GM12892 (cell line): ENCODE measurements around the gene CST4.

Source experiments
- POLR2A ChIP-seq: IDR thresholded peaks from 2 replicates; pipeline ENCODE4 v1.6.1; 2011; ENCODE audit warnings: low read depth, low read length, control low read depth
- POLR2AphosphoS5 ChIP-seq: IDR thresholded peaks from 2 replicates; pipeline ENCODE4 v1.6.1; 2011; ENCODE audit warnings: low read depth, low read length, control low read depth
- TAF1 ChIP-seq: IDR thresholded peaks from 2 replicates; pipeline ENCODE4 v1.6.1; 2011; ENCODE audit warnings: low read depth, mild to moderate bottlenecking, control low read depth, low read length, borderline replicate concordance

- TF ChIP-seq TAF1 (no peak), POLR2A (no peak), POLR2AphosphoS5 (no peak)
These were observed 5.0 kb downstream of the CST4 start for GRCh38 chr20:23683807-23684206.
